ENCODE results near the gene MOK. TPM values are rescaled to one million over a fixed set of nuclear protein-coding genes. Genes with fewer than 3 reads are reported as not detected.

MOK gene
- total RNA-seq, 4 donors from 2014 or later, result 13.0 to 25.4 (median 17.0) TPM

DNA sequence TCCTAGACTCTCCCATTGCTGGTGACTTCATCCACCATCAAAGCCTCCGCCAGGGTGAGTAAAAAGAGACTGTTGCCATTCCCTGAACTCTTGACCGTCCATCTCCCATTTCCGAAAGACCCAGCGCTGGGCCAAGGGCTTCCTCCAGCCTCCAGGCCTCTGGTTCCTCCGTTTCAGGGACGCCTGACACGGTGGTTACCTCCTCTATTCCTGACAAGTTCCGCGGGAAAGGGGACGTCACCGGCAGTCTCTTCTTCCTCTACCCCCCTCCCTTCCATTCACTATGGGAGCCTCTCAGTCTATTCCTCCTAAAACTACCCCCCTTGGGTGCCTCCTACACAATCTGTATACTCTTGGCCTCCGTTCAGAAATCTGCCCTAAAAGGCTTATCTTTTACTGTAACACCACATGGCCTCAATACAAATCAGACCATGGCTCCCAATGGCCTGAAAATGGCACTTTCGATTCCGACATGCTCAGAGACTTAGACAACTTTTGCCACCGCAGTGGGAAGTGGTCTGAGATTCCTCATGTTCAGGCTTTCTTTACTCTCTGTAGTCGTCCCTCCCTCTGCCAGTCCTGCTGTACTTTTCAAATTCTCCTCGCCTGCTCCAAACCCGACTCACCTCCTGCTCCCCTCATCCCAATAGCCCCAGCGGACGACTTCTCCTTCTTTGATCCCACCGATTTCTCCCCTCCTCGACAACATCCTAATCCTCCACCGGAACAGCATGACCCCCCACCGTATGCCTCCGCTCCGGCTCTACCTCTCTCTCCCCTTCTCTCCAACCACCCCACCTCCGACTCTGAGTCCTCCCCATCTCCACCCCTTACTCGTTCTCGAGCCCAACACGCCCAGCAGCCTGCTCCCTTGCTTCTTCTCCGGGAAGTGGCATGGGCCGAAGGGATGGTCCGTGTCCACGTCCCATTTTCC is 70.4 kb downstream of the MOK start:
- Histone ChIP-seq H3K4me3 (peak overlapping the region; percentile 12), H3K27me3 (no peaks in the 10 kb centered on the region), H3K36me3 (peaks cover 24% of the 10 kb centered on the region), H3K9me3 (no peaks in the 10 kb centered on the region), H3K4me1 (no peaks in the 10 kb centered on the region), H3K27ac (no peak overlapping the region)
- 72% methylated on average over 34 of the region's 34 CpGs for WGBS
- DNase-seq (ENCODE audit: low spot score in 2 of 2), result peak in 1 of 2 donors; percentile 45
- no peak for TF ChIP-seq POLR2A (IDR thresholded peaks at IDR 0.05)
- TF ChIP-seq EP300 (IDR thresholded peaks at IDR 0.05), result no peak
- TF ChIP-seq POLR2AphosphoS5 (IDR thresholded peaks at IDR 0.05), result no peak
- TF ChIP-seq, protein P1, sequence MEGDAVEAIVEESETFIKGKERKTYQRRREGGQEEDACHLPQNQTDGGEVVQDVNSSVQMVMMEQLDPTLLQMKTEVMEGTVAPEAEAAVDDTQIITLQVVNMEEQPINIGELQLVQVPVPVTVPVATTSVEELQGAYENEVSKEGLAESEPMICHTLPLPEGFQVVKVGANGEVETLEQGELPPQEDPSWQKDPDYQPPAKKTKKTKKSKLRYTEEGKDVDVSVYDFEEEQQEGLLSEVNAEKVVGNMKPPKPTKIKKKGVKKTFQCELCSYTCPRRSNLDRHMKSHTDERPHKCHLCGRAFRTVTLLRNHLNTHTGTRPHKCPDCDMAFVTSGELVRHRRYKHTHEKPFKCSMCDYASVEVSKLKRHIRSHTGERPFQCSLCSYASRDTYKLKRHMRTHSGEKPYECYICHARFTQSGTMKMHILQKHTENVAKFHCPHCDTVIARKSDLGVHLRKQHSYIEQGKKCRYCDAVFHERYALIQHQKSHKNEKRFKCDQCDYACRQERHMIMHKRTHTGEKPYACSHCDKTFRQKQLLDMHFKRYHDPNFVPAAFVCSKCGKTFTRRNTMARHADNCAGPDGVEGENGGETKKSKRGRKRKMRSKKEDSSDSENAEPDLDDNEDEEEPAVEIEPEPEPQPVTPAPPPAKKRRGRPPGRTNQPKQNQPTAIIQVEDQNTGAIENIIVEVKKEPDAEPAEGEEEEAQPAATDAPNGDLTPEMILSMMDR (IDR thresholded peaks at IDR 0.05), result no peak

DNA sequence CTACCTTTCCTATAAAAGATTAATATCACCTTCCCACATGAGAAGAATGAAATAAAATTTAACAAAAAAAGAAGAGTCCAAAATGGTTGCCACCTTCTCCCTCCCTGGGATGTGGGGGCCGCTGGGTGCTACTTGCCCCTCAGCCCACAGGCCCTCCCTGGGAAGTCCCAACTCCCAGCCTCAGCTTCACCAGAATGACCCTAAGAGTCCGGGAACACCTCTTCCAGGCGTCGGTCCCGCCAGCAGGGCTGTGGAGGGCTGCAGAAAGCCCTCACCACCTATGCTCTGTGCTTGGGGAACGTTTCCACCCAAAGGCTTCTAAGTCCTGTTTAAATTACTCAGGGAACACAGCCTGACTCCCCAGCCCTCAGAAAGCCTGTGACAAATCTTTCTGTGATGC is 71.9 kb downstream of the MOK start:
- H3K4me3 ChIP-seq, result no peak overlapping the region
- H3K36me3 ChIP-seq, result peaks cover 29% of the 10 kb centered on the region
- no peaks in the 10 kb centered on the region for H3K4me1 ChIP-seq
- DNase-seq (ENCODE audit: low spot score in 2 of 2), result no peak
- no peaks in the 10 kb centered on the region for H3K27me3 ChIP-seq
- TF ChIP-seq EP300 (IDR thresholded peaks at IDR 0.05) (no peak), POLR2AphosphoS5 (IDR thresholded peaks at IDR 0.05) (no peak), POLR2A (IDR thresholded peaks at IDR 0.05) (no peak)
- TF ChIP-seq, protein P1 (IDR thresholded peaks at IDR 0.05), result no peak
- H3K9me3 ChIP-seq, result no peaks in the 10 kb centered on the region
- WGBS, result 89% methylated on average over 6 of the region's 6 CpGs
- no peak overlapping the region for H3K27ac ChIP-seq

DNA sequence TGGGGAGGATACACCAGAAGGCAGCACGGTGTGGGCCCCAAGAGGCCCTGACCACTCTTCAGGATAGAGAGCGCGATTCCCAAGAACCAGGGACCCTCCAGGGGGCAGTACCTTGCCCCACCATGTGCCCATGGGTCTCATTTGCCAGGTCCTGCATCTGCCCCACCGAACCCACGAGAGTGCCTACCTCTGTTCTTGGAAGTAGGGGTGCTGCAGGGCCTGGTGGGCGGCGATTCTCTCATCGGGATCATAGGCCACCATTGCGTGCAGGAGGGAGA is 72.7 kb downstream of the MOK start:
- H3K27ac ChIP-seq, result no peak overlapping the region
- H3K36me3 ChIP-seq, result peaks cover 29% of the 10 kb centered on the region
- H3K4me1 ChIP-seq, result no peaks in the 10 kb centered on the region
- no peak for TF ChIP-seq EP300 (IDR thresholded peaks at IDR 0.05)
- TF ChIP-seq, protein P1 (IDR thresholded peaks at IDR 0.05), result no peak
- TF ChIP-seq POLR2A (IDR thresholded peaks at IDR 0.05), result no peak
- TF ChIP-seq POLR2AphosphoS5 (IDR thresholded peaks at IDR 0.05), result no peak
- H3K9me3 ChIP-seq, result no peaks in the 10 kb centered on the region
- no peak overlapping the region for H3K4me3 ChIP-seq
- WGBS, result 93% methylated on average over 9 of the region's 9 CpGs
- no peaks in the 10 kb centered on the region for H3K27me3 ChIP-seq
- no peak for DNase-seq (ENCODE audit: low spot score in 2 of 2)

DNA sequence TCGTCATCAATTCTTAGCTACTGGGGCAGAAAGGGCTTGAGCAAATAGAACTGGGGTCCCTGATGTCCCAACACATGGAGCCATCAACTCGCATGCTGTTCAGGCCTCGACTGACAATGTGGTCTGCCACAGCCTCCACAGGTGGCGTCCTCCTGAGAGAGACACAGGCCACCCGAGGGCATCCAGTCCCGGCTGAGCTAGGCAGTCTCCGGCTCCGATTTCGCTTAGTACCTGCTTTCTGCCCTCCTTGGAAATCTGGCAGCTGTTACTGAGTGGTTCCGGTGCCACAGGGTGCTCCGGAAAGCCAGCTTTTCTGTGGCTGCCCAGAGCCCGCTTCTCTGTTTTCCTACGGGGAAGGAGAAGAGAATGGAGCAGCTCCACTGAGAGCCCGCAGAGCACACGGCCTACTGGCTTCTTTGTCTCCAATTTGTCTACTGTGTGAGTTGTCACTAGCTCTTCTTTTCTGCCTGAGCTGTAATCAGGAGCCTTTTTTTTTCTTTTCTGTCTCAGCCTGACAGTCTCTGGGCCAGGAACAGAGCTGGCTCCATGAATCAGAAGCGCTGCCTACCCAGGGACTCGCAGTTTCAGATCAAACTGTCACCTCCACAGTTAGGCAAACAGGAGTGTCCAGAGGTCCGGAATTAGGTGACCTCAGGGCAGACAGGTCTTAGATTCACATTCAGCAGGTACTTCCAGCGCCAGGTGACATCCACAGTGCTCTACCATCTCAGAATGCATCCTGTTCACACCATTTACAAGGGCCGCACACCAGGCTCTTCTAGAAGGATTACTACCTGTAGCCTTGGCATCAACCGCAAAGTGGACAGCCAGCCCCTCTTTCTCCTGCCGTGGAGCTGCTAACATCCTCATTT is 73.3 kb downstream of the MOK start:
- no peak for TF ChIP-seq POLR2A (IDR thresholded peaks at IDR 0.05)
- TF ChIP-seq POLR2AphosphoS5 (IDR thresholded peaks at IDR 0.05), result no peak
- TF ChIP-seq EP300 (IDR thresholded peaks at IDR 0.05), result no peak
- TF ChIP-seq, protein P1 (IDR thresholded peaks at IDR 0.05), result no peak
- H3K4me1 ChIP-seq, result no peaks in the 10 kb centered on the region
- no peak overlapping the region for H3K4me3 ChIP-seq
- no peaks in the 10 kb centered on the region for H3K27me3 ChIP-seq
- no peak overlapping the region for H3K27ac ChIP-seq
- 90% methylated on average over 22 of the region's 22 CpGs for WGBS
- H3K36me3 ChIP-seq, result peaks cover 29% of the 10 kb centered on the region
- H3K9me3 ChIP-seq, result no peaks in the 10 kb centered on the region
- DNase-seq (ENCODE audit: low spot score in 2 of 2), result no peak
